HG03460 (cell line): ENCODE data around the gene PPP2R1A.
A peak's percentile ranks its signal among the peaks of the same experiment; 100 is the strongest.
"Not testable (repeated sequence)": the region's sequence is repeated elsewhere in the genome, so short reads cannot be mapped to it uniquely, and the experiment has no call there.

Experiments used
- ATAC-seq: cut with Tn5 transposase; IDR thresholded peaks from one replicate; pipeline ENCODE4 v1.9.1; 2021; ENCODE audit not compliant: unreplicated experiment

PPP2R1A gene

DNA sequence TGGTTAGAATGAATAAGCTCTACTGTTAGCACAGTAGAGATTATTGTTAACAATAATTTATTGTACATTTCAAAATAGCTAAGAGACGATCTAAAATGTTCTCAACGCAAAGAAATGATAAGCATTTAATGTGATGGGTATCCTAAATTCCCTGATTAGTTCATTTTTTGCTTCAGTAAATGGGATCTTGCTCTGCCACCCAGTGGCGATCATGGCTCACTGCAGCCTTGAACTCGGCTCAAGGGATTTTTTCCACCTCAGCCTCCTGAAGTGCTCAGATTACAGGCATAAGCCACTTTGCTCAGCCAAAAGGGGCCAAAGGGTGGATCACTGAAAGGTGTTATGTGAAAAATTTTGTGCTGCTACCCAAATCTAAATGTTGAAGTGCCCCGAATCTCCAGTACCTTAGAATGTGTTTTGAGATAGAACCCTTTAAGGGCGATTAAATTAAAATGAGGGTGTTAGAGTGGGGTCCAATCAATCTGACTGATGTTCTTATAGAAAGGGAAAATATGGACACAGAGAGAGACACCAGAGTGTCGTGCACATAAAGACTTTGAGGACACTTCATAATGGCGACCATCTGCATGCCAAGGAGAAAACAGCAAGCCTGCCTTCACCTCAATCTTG lies 48.0 kb downstream of the PPP2R1A start:
- ATAC-seq, result no peak

DNA sequence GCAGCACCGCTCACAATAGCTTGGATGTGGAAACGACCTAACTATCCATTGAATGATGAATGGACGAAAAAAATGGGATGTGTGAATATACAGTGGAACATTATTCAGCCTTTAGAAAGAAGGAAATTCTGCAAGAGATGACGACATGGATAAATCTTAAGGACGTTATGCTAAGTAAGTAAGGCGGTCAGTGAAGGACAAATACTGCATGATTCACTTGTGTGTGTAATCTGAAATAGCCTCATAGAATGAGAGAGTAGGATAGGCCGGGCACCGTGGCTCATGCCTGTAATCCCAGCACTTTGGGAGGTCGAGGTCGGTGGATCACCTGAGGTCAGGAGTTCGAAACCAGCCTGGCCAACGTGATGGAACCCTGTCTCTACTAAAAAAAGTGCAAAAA lies 54.2 kb downstream of the PPP2R1A start:
- ATAC-seq, result no peak

DNA sequence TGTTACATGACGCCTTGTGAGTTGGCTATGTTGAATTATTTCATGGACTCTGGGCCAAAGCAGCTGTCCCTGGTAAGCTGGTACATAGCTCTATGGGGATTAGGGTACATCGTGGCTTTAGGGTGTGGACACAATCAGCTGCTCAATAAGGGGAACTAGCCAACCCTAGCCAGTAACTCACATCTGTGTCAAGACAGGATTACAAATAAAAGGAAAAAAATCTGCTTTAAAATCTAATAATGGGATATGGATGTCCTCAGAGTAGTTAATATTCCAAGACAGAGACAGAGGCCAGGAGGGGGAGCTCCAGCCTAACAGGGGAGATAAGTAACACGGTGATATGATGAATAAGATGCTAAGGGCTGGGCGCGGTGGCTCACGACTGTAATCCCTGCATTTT lies 58.4 kb downstream of the PPP2R1A start:
- no peak for ATAC-seq

DNA sequence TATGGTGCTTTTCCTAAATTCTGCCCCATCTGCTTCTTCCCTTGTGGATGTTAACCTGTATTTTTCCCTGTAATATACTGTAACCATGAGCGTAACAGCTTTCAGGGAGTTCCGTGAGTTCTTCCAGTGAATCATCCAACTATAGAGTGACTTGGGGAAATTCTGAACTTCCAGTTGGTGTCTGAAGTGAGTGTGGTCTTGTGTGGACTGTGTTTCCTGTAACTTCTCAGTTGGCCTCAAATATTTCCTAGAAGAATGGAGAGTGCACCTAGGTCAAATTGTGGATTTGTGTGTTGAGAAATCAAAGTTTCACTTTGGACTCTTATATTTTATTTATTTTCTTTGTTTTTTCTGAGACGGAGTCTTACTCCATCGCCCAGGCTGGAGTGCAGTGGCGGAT lies 68.6 kb downstream of the PPP2R1A start:
- no peak for ATAC-seq

DNA sequence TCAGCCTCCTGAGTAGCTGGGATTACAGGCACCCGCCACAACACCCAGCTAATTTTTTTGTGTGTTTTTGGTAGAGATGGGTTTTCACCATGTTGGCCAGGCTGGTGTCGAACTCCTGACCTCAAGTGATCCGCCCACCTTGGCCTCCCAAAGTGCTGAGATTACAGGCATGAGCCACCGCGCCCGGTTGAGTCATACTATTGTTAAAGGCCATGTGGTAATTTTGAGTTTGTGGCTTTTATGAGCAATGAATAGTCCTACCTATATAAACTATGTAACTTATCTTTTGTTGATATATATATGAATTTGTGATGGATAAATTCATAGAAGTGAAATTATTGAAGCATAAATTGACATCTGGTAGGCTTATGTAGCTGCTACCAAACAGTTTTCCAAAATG lies 75.7 kb downstream of the PPP2R1A start:
- not testable (repeated sequence) for ATAC-seq

DNA sequence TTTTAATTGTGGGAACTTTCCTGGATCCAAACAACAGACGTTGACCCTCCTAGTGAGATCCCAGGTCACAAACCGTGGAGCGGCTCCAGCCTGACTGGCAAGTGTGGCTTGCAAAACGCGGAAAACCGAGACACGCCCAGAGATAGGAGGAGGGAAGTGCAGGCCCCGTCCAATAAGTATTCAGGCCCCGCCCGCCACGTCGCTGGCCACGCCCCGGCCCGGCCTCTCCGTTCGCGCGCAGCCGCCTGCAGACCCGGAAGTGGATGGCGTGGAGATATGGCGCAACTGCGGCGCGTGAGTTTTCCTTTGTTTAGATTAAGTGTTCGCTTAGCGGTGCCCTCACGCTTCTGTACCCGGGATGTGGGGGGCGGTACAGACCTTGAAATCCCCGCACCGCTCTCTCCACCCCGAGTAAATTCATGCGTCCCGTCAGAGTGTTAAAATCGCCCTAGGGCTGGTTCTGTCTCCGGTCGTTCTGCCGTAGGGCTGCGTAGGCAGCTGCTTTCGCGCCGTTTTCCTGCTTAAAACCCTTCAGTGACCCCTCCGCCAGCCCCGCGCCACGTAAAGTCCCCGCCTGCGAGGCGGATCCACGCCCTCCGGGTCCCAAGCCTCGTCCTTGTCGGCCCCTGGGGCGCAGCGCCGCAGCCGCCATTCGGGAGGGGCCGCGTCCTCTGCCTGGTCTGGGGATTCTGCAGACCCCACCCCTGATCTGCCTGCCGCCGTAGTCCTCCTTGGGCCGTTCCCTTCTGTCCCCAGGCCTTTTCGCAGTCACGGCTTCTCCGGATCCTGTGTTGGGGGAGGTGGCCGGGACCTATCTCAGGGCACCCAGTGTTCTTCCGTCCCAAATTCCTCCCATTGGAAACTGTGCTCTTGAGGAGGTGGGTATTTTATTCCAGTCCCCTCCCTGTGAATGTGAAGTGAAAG lies 79.7 kb downstream of the PPP2R1A start, which contains the start of gene ZNF766:
TSS of gene ZNF766 (plus strand) at position 250 of the 924 bp plus-strand sequence. CDS start at position 277, 27 bp downstream.
- peak; percentile 97 for ATAC-seq

DNA sequence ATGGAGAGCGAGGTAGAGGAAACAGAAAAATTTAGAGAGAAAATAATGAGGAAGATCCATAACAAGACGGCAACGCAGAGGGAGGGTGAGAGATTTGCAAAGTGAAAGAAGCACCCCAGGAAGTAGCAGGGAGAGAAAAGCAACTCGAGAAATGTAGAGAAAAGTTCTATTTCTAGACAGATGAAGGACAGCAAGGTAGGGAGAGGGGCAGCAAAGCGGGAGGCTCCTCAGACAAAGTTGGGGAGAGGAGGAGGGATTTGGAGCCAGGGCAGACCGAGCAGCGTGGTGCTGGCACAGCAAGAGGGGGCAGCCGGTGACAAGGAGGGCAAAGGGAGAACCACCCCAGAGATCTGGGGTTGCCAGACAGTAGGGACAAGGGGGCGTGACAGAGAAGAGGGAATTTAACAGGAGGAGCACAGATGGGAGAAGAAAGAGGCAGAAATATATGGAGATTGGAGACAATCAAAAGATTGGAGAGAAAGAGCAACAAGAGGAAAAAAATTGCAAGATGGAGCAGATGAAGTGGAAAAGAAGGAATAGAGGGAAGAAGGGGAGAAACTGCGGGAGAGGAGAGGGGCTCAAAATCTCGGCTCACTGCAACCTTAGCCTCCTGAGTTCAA lies 80.5 kb downstream of the PPP2R1A start:
- no peak for ATAC-seq

DNA sequence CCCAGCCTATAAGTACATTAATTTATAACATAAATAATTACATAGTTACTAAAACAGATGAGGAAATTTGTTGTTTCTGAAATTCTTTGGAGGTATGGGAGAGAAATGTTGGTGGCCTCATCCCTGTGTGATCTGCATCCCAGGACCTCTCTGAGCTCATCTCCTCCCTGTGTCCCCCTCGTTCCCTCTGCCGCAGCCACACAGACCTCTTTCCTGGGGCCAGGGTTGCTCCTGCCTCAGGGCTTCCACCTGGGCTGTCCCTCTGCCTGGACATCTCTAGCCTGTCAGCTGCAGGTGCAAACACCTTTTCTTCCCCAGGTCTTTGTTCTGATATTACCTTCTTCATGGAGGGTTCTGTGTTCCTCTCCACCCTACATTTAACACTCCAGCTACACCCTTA lies 83.4 kb downstream of the PPP2R1A start:
- no peak for ATAC-seq

DNA sequence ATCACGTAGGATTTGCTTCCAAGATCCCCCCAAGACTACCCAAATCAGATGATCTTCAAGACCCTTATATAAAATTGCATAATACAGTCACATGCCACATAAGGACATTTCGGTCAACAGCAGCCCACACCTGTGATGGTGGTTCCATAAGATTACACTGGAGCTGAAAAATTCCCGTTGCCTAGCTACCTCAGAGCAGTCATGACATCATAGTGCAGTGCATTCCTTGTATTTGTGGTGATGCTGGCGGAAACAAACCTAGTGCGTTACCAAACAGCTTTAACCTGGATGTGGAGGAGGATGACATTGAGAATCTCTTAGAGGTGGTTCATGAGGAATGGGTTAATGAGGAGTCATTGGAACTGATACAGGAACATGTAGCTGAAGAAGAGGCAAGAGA lies 84.3 kb downstream of the PPP2R1A start:
- no peak for ATAC-seq

DNA sequence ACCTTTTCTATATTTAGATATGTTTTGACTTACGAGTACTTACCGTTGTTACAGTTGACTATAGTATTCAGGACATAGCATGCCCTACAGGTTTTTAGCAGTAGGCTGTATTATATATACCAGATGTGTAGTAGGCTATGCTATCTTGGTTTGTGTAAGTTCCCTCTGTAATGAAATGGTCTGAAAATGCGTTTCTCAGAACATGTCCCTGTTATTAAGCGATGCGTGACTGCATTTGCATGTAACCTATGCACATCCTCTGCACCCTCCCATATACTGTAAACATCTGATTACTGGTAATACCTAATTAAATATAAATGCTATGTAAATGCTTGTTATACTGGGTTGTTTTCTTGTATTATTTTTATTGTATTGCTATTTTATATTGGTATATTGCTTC lies 86.1 kb downstream of the PPP2R1A start:
- no peak for ATAC-seq

DNA sequence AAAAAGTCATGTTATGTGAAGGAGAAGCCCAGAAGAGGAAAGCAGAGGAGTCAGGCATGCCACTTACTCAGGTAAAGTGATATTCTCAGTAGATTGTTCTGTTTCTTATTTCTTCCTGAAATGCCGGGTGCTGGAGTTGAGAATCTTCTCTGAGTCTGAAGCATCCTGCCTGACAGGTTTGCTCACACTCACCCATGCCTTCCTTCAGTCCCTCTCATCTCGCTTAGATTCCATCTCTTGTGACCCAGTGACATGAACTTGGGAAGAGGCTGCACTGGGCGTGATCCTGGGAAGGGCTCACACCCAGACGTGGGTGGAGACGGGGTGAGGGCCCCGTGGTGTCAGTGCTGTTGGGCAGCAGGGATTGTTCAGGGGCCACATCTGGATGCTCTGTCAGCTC lies 87.6 kb downstream of the PPP2R1A start:
- ATAC-seq, result no peak
